GM23338 (cell line): ENCODE measurements around the gene PRAMEF1. TPM values are rescaled to one million over a fixed set of nuclear protein-coding genes. Genes with fewer than 3 reads are reported as not detected.

Experiments
- ATAC-seq: fragments of 200-7000 bp; cut with Tn5 transposase; 3 replicates; pipeline ENCODE4 v1.9.1; 2020
- DNase-seq: peaks from one replicate; pipeline ENCODE4 v3.0.0-alpha.2; 2015; ENCODE audit warnings: low spot score
- H2AFZ ChIP-seq: fragments of 200-600 bp; sonication (generic); 2 replicates; pipeline ENCODE4 v1.8.0; 2016; ENCODE audit warnings: antibody characterized with exemption, mild to moderate bottlenecking, moderate library complexity
- H3F3A ChIP-seq: fragments of 200-600 bp; sonication (generic); replicated peaks from 2 replicates; pipeline ENCODE4 v1.8.0; 2017; ENCODE audit warnings: antibody characterized with exemption, mixed run types, low read depth
- H3K27ac ChIP-seq: fragments of 200-600 bp; sonication (generic); 2 replicates; pipeline ENCODE4 v1.6.1; 2016; ENCODE audit warnings: low read depth
- H3K27me3 ChIP-seq: fragments of 200-600 bp; sonication (generic); 2 replicates; pipeline ENCODE4 v1.8.0; 2016; ENCODE audit warnings: mild to moderate bottlenecking, mixed run types, moderate library complexity; ENCODE audit not compliant: insufficient read depth
- H3K36me3 ChIP-seq: fragments of 200-600 bp; sonication (generic); 2 replicates; pipeline ENCODE4 v1.8.0; 2016; ENCODE audit warnings: mild to moderate bottlenecking; ENCODE audit not compliant: insufficient read depth
- H3K4me1 ChIP-seq: fragments of 200-600 bp; sonication (generic); 2 replicates; pipeline ENCODE4 v1.8.0; 2016; ENCODE audit warnings: mild to moderate bottlenecking, moderate library complexity; ENCODE audit not compliant: insufficient read depth
- H3K4me2 ChIP-seq: fragments of 200-600 bp; sonication (generic); 2 replicates; pipeline ENCODE4 v1.7.1; 2017; ENCODE audit warnings: mixed run types
- H3K4me3 ChIP-seq: fragments of 200-600 bp; sonication (generic); 2 replicates; pipeline ENCODE4 v1.6.1; 2016; ENCODE audit warnings: mixed run types
- H3K79me2 ChIP-seq: fragments of 200-600 bp; sonication (generic); replicated peaks from 2 replicates; pipeline ENCODE4 v1.8.0; 2017; ENCODE audit warnings: mild to moderate bottlenecking; ENCODE audit not compliant: insufficient read depth
- H3K9me2 ChIP-seq: fragments of 200-600 bp; sonication (generic); 2 replicates; pipeline ENCODE4 v1.8.0; 2017; ENCODE audit not compliant: insufficient read depth
- H4K20me1 ChIP-seq: fragments of 200-600 bp; sonication (generic); replicated peaks from 2 replicates; pipeline ENCODE4 v1.8.0; 2017; ENCODE audit warnings: mild to moderate bottlenecking; ENCODE audit not compliant: insufficient read depth
- H3K27ac Mint-ChIP-seq: 2 replicates; pipeline ENCODE4 v1.8.0; 2020; ENCODE audit warnings: inconsistent platforms, mild to moderate bottlenecking, moderate library complexity, mixed read lengths
- H3K27me3 Mint-ChIP-seq: 3 replicates; pipeline ENCODE4 v1.8.0; 2022; ENCODE audit warnings: low read depth, mild to moderate bottlenecking, moderate library complexity, mixed read lengths, inconsistent platforms; ENCODE audit not compliant: insufficient read depth, poor library complexity
- H3K36me3 Mint-ChIP-seq: 3 replicates; pipeline ENCODE4 v1.8.0; 2021; ENCODE audit warnings: low read depth, mild to moderate bottlenecking, inconsistent platforms, moderate library complexity, mixed read lengths
- H3K4me1 Mint-ChIP-seq: 3 replicates; pipeline ENCODE4 v1.8.0; 2020; ENCODE audit warnings: mild to moderate bottlenecking, inconsistent platforms, mixed read lengths
- H3K4me3 Mint-ChIP-seq: 3 replicates; pipeline ENCODE4 v1.8.0; 2021; ENCODE audit warnings: moderate library complexity, mild to moderate bottlenecking, inconsistent platforms, mixed read lengths
- H3K9me3 Mint-ChIP-seq: 3 replicates; pipeline ENCODE4 v1.8.0; 2020; ENCODE audit warnings: moderate library complexity, mild to moderate bottlenecking, inconsistent platforms, mixed read lengths
- CREB1 ChIP-seq: fragments of 250-450 bp; sonication (Bioruptor Pico); IDR thresholded peaks from 2 replicates; pipeline ENCODE4 v1.5.0; 2020; ENCODE audit warnings: low read depth, mild to moderate bottlenecking, moderate library complexity
- ETS1 ChIP-seq: IDR thresholded peaks from 2 replicates; pipeline ENCODE4 v1.6.1; 2016; ENCODE audit warnings: antibody characterized with exemption
- EZH2 ChIP-seq: fragments of 200-600 bp; sonication (generic); IDR thresholded peaks from one replicate; pipeline ENCODE4 v1.8.0; 2017; ENCODE audit warnings: antibody characterized with exemption, mild to moderate bottlenecking, low read depth; ENCODE audit not compliant: unreplicated experiment
- EZH2phosphoT487 ChIP-seq: fragments of 200-600 bp; sonication (generic); IDR thresholded peaks from one replicate; pipeline ENCODE4 v1.8.1; 2018; ENCODE audit warnings: antibody characterized with exemption; ENCODE audit not compliant: unreplicated experiment
- JUNB ChIP-seq: IDR thresholded peaks from one replicate; pipeline ENCODE4 v1.6.1; 2016; ENCODE audit warnings: antibody characterized with exemption; ENCODE audit not compliant: unreplicated experiment
- NANOG ChIP-seq: IDR thresholded peaks from 2 replicates; pipeline ENCODE4 v1.6.1; 2016; ENCODE audit warnings: antibody characterized with exemption, borderline replicate concordance
- POLR2AphosphoS5 ChIP-seq: IDR thresholded peaks from 2 replicates; pipeline ENCODE4 v1.6.1; 2016; ENCODE audit warnings: antibody characterized with exemption, low read depth
- REST ChIP-seq: IDR thresholded peaks from one replicate; pipeline ENCODE4 v1.6.1; 2018; ENCODE audit warnings: antibody characterized with exemption; ENCODE audit not compliant: unreplicated experiment
- STAT1 ChIP-seq: IDR thresholded peaks from one replicate; pipeline ENCODE4 v1.6.1; 2016; ENCODE audit warnings: antibody characterized with exemption; ENCODE audit not compliant: unreplicated experiment
- ZNF114 ChIP-seq: fragments of 250-450 bp; sonication (Bioruptor Pico); IDR thresholded peaks from 2 replicates; pipeline ENCODE4 v1.5.0; 2020; ENCODE audit warnings: mild to moderate bottlenecking, moderate library complexity
- ZNF331 ChIP-seq: fragments of 250-450 bp; sonication (Bioruptor Pico); IDR thresholded peaks from 2 replicates; pipeline ENCODE4 v1.5.0; 2020; ENCODE audit warnings: low read depth, mild to moderate bottlenecking, moderate library complexity
- polyA plus RNA-seq: library from polyadenylated mRNA; unstranded; fragments of >200 nt; fragmentation: Nextera tagmentation; extraction: Ambion mirVana; gene quantifications from 2 replicates; pipeline ENCODE4 v1.2.1, GENCODE V29; 2016
- total RNA-seq: library from RNA; depleted of rRNA; stranded (reverse); fragments of >200 nt; shearing (Covaris generic); gene quantifications from 2 replicates; pipeline ENCODE4 v1.2.3, GENCODE V29; 2014

Gene PRAMEF1
- total and polyA plus RNA-seq, 2 experiments from 2014 or later: not detected

DNA sequence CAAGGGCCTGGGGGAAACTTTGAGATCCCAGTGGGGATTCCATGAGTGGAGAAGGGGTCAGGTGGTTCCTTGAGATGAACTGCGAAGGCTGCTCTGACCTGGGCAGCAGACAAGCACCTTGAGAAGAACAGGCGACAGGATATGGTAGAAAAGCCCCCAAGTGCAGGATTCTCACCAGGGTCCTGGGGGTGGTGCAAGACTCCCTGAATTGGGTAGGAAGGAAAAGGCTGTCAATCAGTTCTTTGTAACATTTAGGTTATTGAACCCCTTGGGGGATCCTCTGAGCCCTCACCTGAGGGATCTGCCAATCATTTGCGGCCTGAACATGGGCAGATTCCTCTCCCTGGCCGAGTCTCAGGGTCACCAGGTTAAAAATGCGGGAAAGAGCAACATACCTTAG is 20.0 kb upstream of the PRAMEF1 start:
- Mint-ChIP-seq H3K9me3 (peaks cover 29% of the 10 kb centered on the region), H3K27ac (no peak overlapping the region), H3K4me3 (no peak overlapping the region), H3K27me3 (peaks cover 10% of the 10 kb centered on the region), H3K4me1 (no peaks in the 10 kb centered on the region), H3K36me3 (no peaks in the 10 kb centered on the region)
- TF ChIP-seq POLR2AphosphoS5 (no peak), CREB1 (CRISPR knock-in tag) (no peak), STAT1 (no peak), EZH2phosphoT487 (no peak), EZH2 (no peak), ETS1 (no peak), NANOG (no peak), ZNF331 (CRISPR knock-in tag) (no peak), JUNB (no peak)
- Histone ChIP-seq H4K20me1 (no peaks in the 10 kb centered on the region), H3K27me3 (no peaks in the 10 kb centered on the region), H3K4me3 (no peak overlapping the region), H3K9me2 (no peaks in the 10 kb centered on the region), H3F3A (no peaks in the 10 kb centered on the region), H3K4me2 (no peak overlapping the region), H2AFZ (no peak overlapping the region), H3K79me2 (no peaks in the 10 kb centered on the region), H3K4me1 (no peaks in the 10 kb centered on the region), H3K27ac (no peak overlapping the region), H3K36me3 (no peaks in the 10 kb centered on the region)
- ATAC-seq (no peak), DNase-seq (no peak)

DNA sequence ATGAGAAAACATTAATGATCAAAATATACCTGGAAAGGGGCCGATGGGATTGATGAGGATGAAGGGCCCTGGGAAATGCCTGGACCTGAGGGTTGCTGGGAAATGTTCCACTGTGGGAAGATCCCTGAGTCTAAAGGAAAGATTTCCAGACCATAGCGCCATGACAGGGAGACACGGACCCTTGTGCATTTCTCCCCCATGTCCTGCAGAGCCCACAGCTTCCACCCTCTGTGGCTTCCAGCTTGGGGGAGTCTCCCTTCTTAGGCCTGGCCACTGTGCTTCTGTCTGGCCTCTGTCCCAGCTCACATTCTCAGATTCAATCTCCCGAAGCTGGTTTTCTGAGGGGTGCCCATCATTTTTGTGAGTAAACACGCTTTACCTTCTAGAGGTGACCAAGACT is 18.7 kb upstream of the PRAMEF1 start:
- H3K27me3 Mint-ChIP-seq: peaks cover 10% of the 10 kb centered on the region
- DNase-seq: no peak
- no peak for ATAC-seq
- H3K27ac ChIP-seq: no peak overlapping the region
- H3K4me3 ChIP-seq: no peak overlapping the region
- peaks cover 37% of the 10 kb centered on the region for H3K9me3 Mint-ChIP-seq
- H3K36me3 ChIP-seq: no peaks in the 10 kb centered on the region
- H2AFZ ChIP-seq: no peak overlapping the region; the same call in 1 of the 2 replicates
- no peak for TF ChIP-seq ZNF114 (CRISPR knock-in tag)
- TF ChIP-seq POLR2AphosphoS5: no peak
- no peak for TF ChIP-seq ZNF331 (CRISPR knock-in tag)
- H3K79me2 ChIP-seq: no peaks in the 10 kb centered on the region
- H3K36me3 Mint-ChIP-seq: no peaks in the 10 kb centered on the region
- no peaks in the 10 kb centered on the region for H4K20me1 ChIP-seq
- no peaks in the 10 kb centered on the region for H3K9me2 ChIP-seq
- no peak overlapping the region for H3K27ac Mint-ChIP-seq
- no peaks in the 10 kb centered on the region for H3K4me1 Mint-ChIP-seq
- no peaks in the 10 kb centered on the region for H3F3A ChIP-seq
- no peak overlapping the region for H3K4me3 Mint-ChIP-seq
- H3K27me3 ChIP-seq: no peaks in the 10 kb centered on the region
- H3K4me2 ChIP-seq: no peak overlapping the region
- H3K4me1 ChIP-seq: no peaks in the 10 kb centered on the region

GRCh38 chr1:12773438-12773837 is 17.8 kb upstream of the PRAMEF1 start, which contains the start of gene PRAMEF12:
PRAMEF12 (plus strand) TSS chr1:12773738; CDS start chr1:12774868, 1,130 bp downstream.
- DNase-seq (no peak), ATAC-seq (no peak)
- H3K27me3 Mint-ChIP-seq: peaks cover 10% of the 10 kb centered on the region
- H3K9me3 Mint-ChIP-seq: peaks cover 38% of the 10 kb centered on the region
- no peaks in the 10 kb centered on the region for H3K36me3 Mint-ChIP-seq
- no peaks in the 10 kb centered on the region for H3K4me1 Mint-ChIP-seq
- Histone ChIP-seq H3K4me3 (no peak within 1 kb of the TSS), H3K4me1 (no peaks in the 10 kb centered on the region), H3F3A (no peaks in the 10 kb centered on the region), H4K20me1 (no peaks in the 10 kb centered on the region), H3K4me2 (no peak within 1 kb of the TSS), H3K9me2 (no peaks in the 10 kb centered on the region), H3K27me3 (no peaks in the 10 kb centered on the region), H2AFZ (no peak within 1 kb of the TSS; the same call in 1 of the 2 replicates), H3K79me2 (no peaks in the 10 kb centered on the region), H3K27ac (no peak within 1 kb of the TSS), H3K36me3 (no peaks in the 10 kb centered on the region)
- no peak within 1 kb of the TSS for H3K27ac Mint-ChIP-seq
- no peak within 1 kb of the TSS for H3K4me3 Mint-ChIP-seq
- TF ChIP-seq ZNF331 (CRISPR knock-in tag): no peak
- TF ChIP-seq REST: no peak
